Measurements from ENCODE around the gene SLC29A3.
A peak's percentile ranks its signal among the peaks of the same experiment; 100 is the strongest.
"Not testable (repeated sequence)": the region's sequence is repeated elsewhere in the genome, so short reads cannot be mapped to it uniquely, and the experiment has no call there.

Gene SLC29A3

GRCh38 chr10:71284544-71285179 lies 34.4 kb upstream of the SLC29A3 start:
- no peak for DNase-seq

GRCh38 chr10:71285180-71285545 lies 33.9 kb upstream of the SLC29A3 start:
- DNase-seq: peak; percentile 52

- no peak for DNase-seq
Observed at GRCh38 chr10:71285986-71286385, 33.1 kb upstream of the SLC29A3 start.

GRCh38 chr10:71286521-71287294 lies 32.4 kb upstream of the SLC29A3 start:
- no peak for DNase-seq

- no peak for DNase-seq
Observed at GRCh38 chr10:71287456-71287855, 31.6 kb upstream of the SLC29A3 start.

GRCh38 chr10:71288461-71288860 lies 30.6 kb upstream of the SLC29A3 start:
- no peak for DNase-seq

- no peak for DNase-seq
Observed at GRCh38 chr10:71289421-71290130, 29.5 kb upstream of the SLC29A3 start.

- no peak for DNase-seq
Observed at GRCh38 chr10:71290331-71290730, 28.7 kb upstream of the SLC29A3 start.

- no peak for DNase-seq
Observed at GRCh38 chr10:71290806-71291527, 28.1 kb upstream of the SLC29A3 start.

- no peak for DNase-seq
Observed at GRCh38 chr10:71291528-71291900, 27.5 kb upstream of the SLC29A3 start.

GRCh38 chr10:71292624-71293445 lies 26.2 kb upstream of the SLC29A3 start:
- DNase-seq: no peak

- DNase-seq: no peak
Observed at GRCh38 chr10:71293446-71294084, 25.5 kb upstream of the SLC29A3 start.

- no peak for DNase-seq
Observed at GRCh38 chr10:71294091-71294561, 24.9 kb upstream of the SLC29A3 start.

- DNase-seq: no peak
Observed at GRCh38 chr10:71294856-71295255, 24.2 kb upstream of the SLC29A3 start.

GRCh38 chr10:71295641-71296040 lies 23.4 kb upstream of the SLC29A3 start:
- no peak for DNase-seq

GRCh38 chr10:71296086-71296485 lies 23.0 kb upstream of the SLC29A3 start:
- no peak for DNase-seq

GRCh38 chr10:71296811-71297210 lies 22.2 kb upstream of the SLC29A3 start:
- DNase-seq: not testable (repeated sequence)

GRCh38 chr10:71297343-71297742 lies 21.7 kb upstream of the SLC29A3 start:
- DNase-seq: no peak

- peak; percentile 51 for DNase-seq
Observed at GRCh38 chr10:71299071-71299785, 19.8 kb upstream of the SLC29A3 start.

- no peak for DNase-seq
Observed at GRCh38 chr10:71300555-71301370, 18.3 kb upstream of the SLC29A3 start.
